Nephron progenitor cell (in vitro differentiated cells): ENCODE data around the gene TSPAN4.

Source experiments
- DNase-seq: peaks from one replicate; pipeline ENCODE4 v3.0.0; 2021
- H3K27ac Mint-ChIP-seq: 2 replicates; pipeline ENCODE4 v1.8.0; 2021; ENCODE audit warnings: mild to moderate bottlenecking, moderate library complexity, mixed read lengths
- H3K27me3 Mint-ChIP-seq: 2 replicates; pipeline ENCODE4 v1.8.0; 2021; ENCODE audit warnings: mild to moderate bottlenecking, low read depth, mixed read lengths; ENCODE audit not compliant: poor library complexity
- H3K36me3 Mint-ChIP-seq: 2 replicates; pipeline ENCODE4 v1.8.0; 2021; ENCODE audit warnings: low read depth, mixed read lengths
- H3K4me1 Mint-ChIP-seq: 2 replicates; pipeline ENCODE4 v1.8.0; 2021; ENCODE audit warnings: mixed read lengths
- H3K4me3 Mint-ChIP-seq: 2 replicates; pipeline ENCODE4 v1.8.0; 2021; ENCODE audit warnings: mild to moderate bottlenecking, moderate library complexity, mixed read lengths
- H3K9me3 Mint-ChIP-seq: 2 replicates; pipeline ENCODE4 v1.8.0; 2021; ENCODE audit warnings: mild to moderate bottlenecking, moderate library complexity, mixed read lengths
- TF ChIP-seq, protein P1 (sequence below): fragments of 200-600 bp; sonication (generic); IDR thresholded peaks from 2 replicates; pipeline ENCODE4 v1.5.0; 2021; ENCODE audit warnings: antibody characterized with exemption

Gene TSPAN4

DNA sequence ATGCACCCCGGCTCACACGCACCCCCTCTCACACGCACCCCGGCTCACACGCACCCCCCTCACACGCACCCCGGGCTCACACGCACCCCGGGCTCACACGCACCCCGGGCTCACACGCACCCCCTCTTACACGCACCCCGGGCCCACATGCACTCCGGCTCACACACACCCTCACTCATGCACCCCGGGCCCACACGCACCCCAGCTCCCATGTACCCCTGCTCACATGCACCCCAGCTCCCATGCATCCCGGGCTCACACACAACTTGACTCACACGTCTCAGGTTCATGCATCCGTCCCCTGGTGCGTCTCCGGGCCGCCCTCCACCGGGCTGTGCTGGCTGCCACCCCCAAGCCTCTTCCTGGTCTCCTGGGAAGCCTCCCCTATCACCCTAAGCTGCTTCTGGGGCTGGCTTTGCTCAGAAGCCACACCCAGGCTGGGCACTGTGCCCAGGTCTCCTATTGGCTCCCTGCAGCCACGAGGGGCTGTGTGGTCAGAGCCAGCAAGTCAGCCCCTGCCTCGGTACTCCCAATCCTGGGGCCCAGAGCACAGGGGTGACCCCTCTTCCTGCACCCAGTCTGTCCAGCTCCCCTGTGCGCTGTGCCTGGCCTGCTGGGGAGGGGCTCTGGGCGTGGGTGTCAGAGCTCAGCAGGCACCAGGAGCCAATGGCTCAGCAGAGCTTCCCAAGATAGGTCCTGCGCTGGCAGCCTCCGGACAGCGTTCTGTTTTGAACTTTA is 16.9 kb downstream of the TSPAN4 start:
- H3K36me3 Mint-ChIP-seq = no peaks in the 10 kb centered on the region
- H3K27me3 Mint-ChIP-seq = no peaks in the 10 kb centered on the region
- peaks cover 47% of the 10 kb centered on the region for H3K4me1 Mint-ChIP-seq
- no peak overlapping the region for H3K27ac Mint-ChIP-seq
- H3K4me3 Mint-ChIP-seq = no peak overlapping the region
- H3K9me3 Mint-ChIP-seq = no peaks in the 10 kb centered on the region
- DNase-seq = no peak
- TF ChIP-seq, protein P1, sequence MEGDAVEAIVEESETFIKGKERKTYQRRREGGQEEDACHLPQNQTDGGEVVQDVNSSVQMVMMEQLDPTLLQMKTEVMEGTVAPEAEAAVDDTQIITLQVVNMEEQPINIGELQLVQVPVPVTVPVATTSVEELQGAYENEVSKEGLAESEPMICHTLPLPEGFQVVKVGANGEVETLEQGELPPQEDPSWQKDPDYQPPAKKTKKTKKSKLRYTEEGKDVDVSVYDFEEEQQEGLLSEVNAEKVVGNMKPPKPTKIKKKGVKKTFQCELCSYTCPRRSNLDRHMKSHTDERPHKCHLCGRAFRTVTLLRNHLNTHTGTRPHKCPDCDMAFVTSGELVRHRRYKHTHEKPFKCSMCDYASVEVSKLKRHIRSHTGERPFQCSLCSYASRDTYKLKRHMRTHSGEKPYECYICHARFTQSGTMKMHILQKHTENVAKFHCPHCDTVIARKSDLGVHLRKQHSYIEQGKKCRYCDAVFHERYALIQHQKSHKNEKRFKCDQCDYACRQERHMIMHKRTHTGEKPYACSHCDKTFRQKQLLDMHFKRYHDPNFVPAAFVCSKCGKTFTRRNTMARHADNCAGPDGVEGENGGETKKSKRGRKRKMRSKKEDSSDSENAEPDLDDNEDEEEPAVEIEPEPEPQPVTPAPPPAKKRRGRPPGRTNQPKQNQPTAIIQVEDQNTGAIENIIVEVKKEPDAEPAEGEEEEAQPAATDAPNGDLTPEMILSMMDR = no peak

DNA sequence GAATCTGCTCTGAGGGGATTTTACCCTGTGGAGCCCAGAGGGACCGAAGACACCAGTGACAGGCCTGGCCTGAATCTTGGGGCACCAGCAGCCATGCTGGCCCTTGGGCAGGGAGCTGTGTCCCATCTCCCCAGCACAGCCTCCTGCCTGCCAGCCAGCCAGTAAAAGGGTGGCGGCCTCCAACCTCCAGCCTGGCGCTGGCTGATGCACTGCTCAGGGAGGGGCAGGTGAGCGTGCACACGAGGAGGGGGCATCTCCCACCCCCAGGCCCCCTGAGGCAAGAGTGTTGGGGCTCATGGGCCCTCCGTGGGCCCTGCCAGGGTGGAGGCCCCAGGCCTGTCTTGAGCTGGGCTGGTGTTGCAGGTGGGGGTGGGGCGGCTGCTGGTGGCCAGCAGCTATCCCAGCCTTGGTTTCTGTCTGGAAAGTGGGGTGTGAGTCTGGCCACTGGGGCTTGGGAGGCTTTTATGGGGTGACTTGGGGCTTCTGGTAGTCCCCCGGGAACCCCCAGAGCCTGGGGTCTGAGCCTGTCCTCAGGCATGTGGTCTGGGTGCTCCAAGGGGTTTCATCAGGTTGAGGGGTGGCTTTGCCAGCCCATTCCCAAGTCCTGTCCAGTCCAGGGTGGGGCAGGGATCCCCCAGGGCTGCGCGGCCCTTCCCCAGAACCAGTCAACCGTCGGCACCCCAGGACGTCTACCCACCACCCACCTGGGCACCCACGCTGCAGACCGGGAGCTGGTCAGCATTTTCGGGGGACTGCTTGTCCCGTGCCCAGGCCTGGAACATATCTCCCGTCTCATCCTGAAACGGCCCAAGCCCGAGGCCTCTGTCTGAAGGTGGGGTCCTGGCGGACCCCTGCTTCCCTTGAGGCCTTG is 17.8 kb downstream of the TSPAN4 start:
- H3K4me1 Mint-ChIP-seq = peaks cover 48% of the 10 kb centered on the region

DNA sequence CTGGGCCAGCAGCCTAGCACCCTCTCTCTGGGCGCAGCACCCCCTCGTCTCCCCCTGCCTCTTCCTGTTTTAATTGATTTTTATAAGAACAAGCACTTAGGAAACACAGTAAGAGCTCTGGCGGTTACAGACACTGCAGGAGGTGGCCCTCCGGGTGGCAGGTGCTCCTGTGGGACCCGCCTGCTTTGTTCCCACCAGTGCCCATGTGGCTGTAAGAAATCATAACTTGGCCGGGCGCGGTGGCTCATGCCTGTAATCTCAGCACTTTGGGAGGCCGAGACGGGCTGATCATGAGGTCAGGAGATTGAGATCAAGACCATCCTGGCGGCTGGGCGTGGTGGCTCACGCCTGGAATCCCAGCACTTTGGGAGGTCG is 18.4 kb downstream of the TSPAN4 start:
- H3K4me3 Mint-ChIP-seq = no peak overlapping the region
- H3K27me3 Mint-ChIP-seq = no peaks in the 10 kb centered on the region
- TF ChIP-seq, protein P1 = no peak
- H3K27ac Mint-ChIP-seq = no peak overlapping the region
- DNase-seq = no peak
- H3K36me3 Mint-ChIP-seq = no peaks in the 10 kb centered on the region
- H3K9me3 Mint-ChIP-seq = no peaks in the 10 kb centered on the region
- H3K4me1 Mint-ChIP-seq = peaks cover 48% of the 10 kb centered on the region

More for the DNA sequence above, 17.8 kb downstream of the TSPAN4 start:
- no peak for DNase-seq
- no peaks in the 10 kb centered on the region for H3K9me3 Mint-ChIP-seq
- no peak overlapping the region for H3K27ac Mint-ChIP-seq
- H3K36me3 Mint-ChIP-seq = no peaks in the 10 kb centered on the region
- no peak overlapping the region for H3K4me3 Mint-ChIP-seq
- TF ChIP-seq, protein P1 = no peak
- no peaks in the 10 kb centered on the region for H3K27me3 Mint-ChIP-seq

DNA sequence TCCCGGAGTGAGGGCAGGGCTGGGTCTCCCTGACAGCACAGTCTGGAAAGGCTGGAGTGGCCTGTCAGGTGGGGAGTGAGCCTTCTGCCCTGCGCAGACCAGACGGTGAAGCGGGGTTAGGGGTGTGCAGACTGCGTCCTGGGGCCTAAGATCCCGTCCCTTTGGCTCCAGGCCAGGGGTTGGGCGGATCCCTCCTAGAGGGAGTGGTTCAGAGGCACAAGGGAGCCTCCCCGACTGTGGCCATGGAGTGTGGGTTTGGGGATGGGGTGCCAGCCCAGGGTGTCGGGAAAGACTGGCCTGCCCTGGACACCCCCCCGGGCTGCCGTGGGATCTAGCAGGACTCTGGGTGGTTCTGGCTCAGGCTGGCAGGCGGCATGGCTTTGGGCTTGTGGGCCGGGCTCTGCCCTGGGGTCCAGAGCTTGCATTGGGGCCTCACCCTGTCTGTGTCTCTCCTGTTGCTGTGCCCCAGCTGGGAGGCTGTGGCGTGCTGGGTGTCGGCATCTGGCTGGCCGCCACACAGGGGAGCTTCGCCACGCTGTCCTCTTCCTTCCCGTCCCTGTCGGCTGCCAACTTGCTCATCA is 19.5 kb downstream of the TSPAN4 start:
- no peak for DNase-seq
- H3K27ac Mint-ChIP-seq = no peak overlapping the region

DNA sequence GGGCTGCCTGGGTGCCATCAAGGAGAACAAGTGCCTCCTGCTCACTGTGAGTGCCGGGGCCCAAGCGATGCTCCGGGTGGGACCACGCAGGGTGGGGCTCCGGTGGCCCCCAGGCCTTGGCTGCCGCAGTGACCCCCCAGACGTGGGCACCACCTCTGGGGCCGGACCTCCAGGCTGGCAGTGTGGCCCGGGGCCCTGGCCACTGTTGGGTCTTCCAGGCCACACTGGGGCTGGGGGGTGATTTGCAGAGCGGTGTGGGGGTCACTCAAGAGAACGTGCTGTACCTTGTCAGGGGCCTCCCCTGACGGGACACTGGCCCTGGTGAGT is 20.0 kb downstream of the TSPAN4 start:
- H3K9me3 Mint-ChIP-seq = no peaks in the 10 kb centered on the region
- TF ChIP-seq, protein P1 = no peak
- DNase-seq = no peak
- no peak overlapping the region for H3K27ac Mint-ChIP-seq
- H3K4me3 Mint-ChIP-seq = no peak overlapping the region
- no peaks in the 10 kb centered on the region for H3K27me3 Mint-ChIP-seq
- H3K36me3 Mint-ChIP-seq = no peaks in the 10 kb centered on the region
- peaks cover 40% of the 10 kb centered on the region for H3K4me1 Mint-ChIP-seq

More for the DNA sequence above, 19.5 kb downstream of the TSPAN4 start:
- no peaks in the 10 kb centered on the region for H3K27me3 Mint-ChIP-seq
- H3K36me3 Mint-ChIP-seq = no peaks in the 10 kb centered on the region
- H3K4me1 Mint-ChIP-seq = peaks cover 43% of the 10 kb centered on the region
- TF ChIP-seq, protein P1 = no peak
- no peaks in the 10 kb centered on the region for H3K9me3 Mint-ChIP-seq
- H3K4me3 Mint-ChIP-seq = no peak overlapping the region
